ENCODE results near the gene MARK3.
A peak's percentile ranks its signal among the peaks of the same experiment; 100 is the strongest.

The MARK3 gene

DNA sequence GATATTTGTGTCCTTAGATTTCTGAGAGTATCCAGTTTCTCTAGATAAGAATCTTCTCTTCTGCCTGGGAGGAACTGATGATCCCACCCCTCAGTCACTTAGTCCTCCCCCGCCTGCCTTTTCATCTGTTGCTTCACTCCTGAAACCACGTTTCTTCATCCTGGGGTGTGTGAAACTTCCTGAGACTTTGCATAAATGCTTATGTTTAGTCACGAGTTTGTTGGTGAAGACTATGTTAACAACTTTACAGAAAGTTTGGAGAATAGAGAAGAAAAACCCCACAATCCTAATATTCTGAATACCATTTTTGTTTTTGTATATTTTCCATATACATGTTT lies 33.2 kb downstream of the MARK3 start:
- TF ChIP-seq, protein P1, sequence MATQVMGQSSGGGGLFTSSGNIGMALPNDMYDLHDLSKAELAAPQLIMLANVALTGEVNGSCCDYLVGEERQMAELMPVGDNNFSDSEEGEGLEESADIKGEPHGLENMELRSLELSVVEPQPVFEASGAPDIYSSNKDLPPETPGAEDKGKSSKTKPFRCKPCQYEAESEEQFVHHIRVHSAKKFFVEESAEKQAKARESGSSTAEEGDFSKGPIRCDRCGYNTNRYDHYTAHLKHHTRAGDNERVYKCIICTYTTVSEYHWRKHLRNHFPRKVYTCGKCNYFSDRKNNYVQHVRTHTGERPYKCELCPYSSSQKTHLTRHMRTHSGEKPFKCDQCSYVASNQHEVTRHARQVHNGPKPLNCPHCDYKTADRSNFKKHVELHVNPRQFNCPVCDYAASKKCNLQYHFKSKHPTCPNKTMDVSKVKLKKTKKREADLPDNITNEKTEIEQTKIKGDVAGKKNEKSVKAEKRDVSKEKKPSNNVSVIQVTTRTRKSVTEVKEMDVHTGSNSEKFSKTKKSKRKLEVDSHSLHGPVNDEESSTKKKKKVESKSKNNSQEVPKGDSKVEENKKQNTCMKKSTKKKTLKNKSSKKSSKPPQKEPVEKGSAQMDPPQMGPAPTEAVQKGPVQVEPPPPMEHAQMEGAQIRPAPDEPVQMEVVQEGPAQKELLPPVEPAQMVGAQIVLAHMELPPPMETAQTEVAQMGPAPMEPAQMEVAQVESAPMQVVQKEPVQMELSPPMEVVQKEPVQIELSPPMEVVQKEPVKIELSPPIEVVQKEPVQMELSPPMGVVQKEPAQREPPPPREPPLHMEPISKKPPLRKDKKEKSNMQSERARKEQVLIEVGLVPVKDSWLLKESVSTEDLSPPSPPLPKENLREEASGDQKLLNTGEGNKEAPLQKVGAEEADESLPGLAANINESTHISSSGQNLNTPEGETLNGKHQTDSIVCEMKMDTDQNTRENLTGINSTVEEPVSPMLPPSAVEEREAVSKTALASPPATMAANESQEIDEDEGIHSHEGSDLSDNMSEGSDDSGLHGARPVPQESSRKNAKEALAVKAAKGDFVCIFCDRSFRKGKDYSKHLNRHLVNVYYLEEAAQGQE (IDR thresholded peaks at IDR 0.05; ENCODE audit: insufficient replicate concordance, low read depth) = no peak
- TF ChIP-seq, protein P2, sequence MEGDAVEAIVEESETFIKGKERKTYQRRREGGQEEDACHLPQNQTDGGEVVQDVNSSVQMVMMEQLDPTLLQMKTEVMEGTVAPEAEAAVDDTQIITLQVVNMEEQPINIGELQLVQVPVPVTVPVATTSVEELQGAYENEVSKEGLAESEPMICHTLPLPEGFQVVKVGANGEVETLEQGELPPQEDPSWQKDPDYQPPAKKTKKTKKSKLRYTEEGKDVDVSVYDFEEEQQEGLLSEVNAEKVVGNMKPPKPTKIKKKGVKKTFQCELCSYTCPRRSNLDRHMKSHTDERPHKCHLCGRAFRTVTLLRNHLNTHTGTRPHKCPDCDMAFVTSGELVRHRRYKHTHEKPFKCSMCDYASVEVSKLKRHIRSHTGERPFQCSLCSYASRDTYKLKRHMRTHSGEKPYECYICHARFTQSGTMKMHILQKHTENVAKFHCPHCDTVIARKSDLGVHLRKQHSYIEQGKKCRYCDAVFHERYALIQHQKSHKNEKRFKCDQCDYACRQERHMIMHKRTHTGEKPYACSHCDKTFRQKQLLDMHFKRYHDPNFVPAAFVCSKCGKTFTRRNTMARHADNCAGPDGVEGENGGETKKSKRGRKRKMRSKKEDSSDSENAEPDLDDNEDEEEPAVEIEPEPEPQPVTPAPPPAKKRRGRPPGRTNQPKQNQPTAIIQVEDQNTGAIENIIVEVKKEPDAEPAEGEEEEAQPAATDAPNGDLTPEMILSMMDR (IDR thresholded peaks at IDR 0.05; ENCODE audit: insufficient read depth, low read length) = no peak
- peak; percentile 54 for TF ChIP-seq POLR2AphosphoS5 (IDR thresholded peaks at IDR 0.05; ENCODE audit: low read depth)
- peak; percentile 83 for TF ChIP-seq SPI1 (IDR thresholded peaks at IDR 0.05; ENCODE audit: borderline replicate concordance, low read depth)
- TF ChIP-seq GABPA (IDR thresholded peaks at IDR 0.05; ENCODE audit: low read depth) = no peak
- peak overlapping the region; percentile 79 for H3K27ac ChIP-seq (replicated peaks)
- H3K27me3 ChIP-seq (ENCODE audit: insufficient read depth, poor library complexity, severe bottlenecking) = no peaks in the 10 kb centered on the region
- no peak overlapping the region for H3K4me3 ChIP-seq (replicated peaks; ENCODE audit: insufficient read depth, low read length)
- peak; percentile 60 to 93 for DNase-seq (ENCODE audit: low read depth in 1 of 2, low spot score in 1 of 2)

DNA sequence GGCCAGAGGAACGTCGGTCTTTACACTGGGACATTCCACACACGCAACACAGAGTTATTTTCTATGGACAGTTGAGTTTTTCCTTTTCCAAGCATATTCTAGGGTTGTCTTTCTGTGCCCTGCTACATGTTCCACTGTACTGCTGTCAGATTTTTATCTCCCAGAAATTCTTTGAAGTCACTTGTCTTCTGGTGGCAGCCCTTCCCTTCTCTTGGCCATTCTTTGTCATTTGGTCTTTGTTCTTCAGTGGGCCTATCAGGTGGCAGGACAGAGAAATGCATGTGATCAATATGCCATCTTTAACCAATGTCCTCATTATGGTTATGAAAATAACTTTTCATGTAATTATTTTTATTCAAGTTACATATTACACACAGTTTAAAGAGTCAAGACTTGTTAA lies 36.3 kb downstream of the MARK3 start:
- Histone ChIP-seq H3K4me3 (replicated peaks; ENCODE audit: insufficient read depth, low read length) (no peak overlapping the region), H3K27ac (replicated peaks) (no peak overlapping the region), H3K27me3 (ENCODE audit: insufficient read depth, poor library complexity, severe bottlenecking) (no peaks in the 10 kb centered on the region)
- DNase-seq (ENCODE audit: low read depth in 1 of 2, low spot score in 1 of 2) = no peak
- TF ChIP-seq SPI1 (IDR thresholded peaks at IDR 0.05; ENCODE audit: borderline replicate concordance, low read depth) = no peak
- TF ChIP-seq, protein P1 (IDR thresholded peaks at IDR 0.05; ENCODE audit: insufficient replicate concordance, low read depth) = no peak
- no peak for TF ChIP-seq GABPA (IDR thresholded peaks at IDR 0.05; ENCODE audit: low read depth)

DNA sequence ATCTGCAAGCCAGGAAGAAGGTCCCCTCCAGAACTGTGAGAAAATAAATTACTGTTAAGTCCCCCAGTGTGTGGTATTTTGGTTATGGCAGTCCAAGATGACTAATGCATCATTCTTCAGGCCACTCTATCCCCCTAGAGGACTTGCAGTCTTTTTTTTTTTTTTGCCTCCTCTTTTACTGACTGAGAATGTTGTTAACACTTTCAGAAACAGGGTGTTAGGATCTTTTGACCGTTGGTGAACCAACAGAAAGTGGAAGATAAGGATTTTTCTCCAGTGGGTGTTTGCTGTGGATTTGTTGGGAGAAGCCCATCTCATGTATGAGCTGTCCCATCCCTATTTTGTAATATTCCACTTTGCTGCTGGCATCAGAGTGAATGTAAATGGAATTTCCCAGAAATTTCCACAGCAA lies 37.8 kb downstream of the MARK3 start:
- Histone ChIP-seq H3K4me3 (replicated peaks; ENCODE audit: insufficient read depth, low read length) (no peak overlapping the region), H3K27me3 (ENCODE audit: insufficient read depth, poor library complexity, severe bottlenecking) (no peaks in the 10 kb centered on the region), H3K27ac (replicated peaks) (no peak overlapping the region)
- no peak for DNase-seq (ENCODE audit: low read depth in 1 of 2, low spot score in 1 of 2)
- TF ChIP-seq, protein P2 (IDR thresholded peaks at IDR 0.05; ENCODE audit: insufficient read depth, low read length) = no peak
- TF ChIP-seq SPI1 (IDR thresholded peaks at IDR 0.05; ENCODE audit: borderline replicate concordance, low read depth) (no peak), POLR2AphosphoS5 (IDR thresholded peaks at IDR 0.05; ENCODE audit: low read depth) (no peak)
- TF ChIP-seq, protein P1 (IDR thresholded peaks at IDR 0.05; ENCODE audit: insufficient replicate concordance, low read depth) = no peak

Measured in HL-60 (cell line).